Vagina (tissue), 2 donors: ENCODE data around the gene LRRC4C. TPM values are rescaled to one million over a fixed set of nuclear protein-coding genes. Genes with fewer than 3 reads are reported as not detected.

Experiments used
- DNase-seq, 2 donors: peaks; one replicate each; pipeline ENCODE4 v3.0.0-alpha.2; 2017; ENCODE audit errors: extremely low spot score in 2 of 2
- H3K27ac ChIP-seq: fragments of 200-600 bp; sonication (generic); one replicate; pipeline ENCODE4 v1.5.1; 2019
- H3K27me3 ChIP-seq: fragments of 200-600 bp; sonication (generic); one replicate; pipeline ENCODE4 v1.5.1; 2019
- H3K36me3 ChIP-seq, 2 donors: fragments of 200-600 bp; sonication (generic); one replicate each; pipeline ENCODE4 v1.5.1; 2017 to 2019
- H3K4me1 ChIP-seq: fragments of 200-600 bp; sonication (generic); one replicate; pipeline ENCODE4 v1.5.1; 2019
- H3K4me3 ChIP-seq, 2 donors: fragments of 200-600 bp; sonication (generic); 1 replicate in 1 of 2; 2 replicates in 1 of 2; pipeline ENCODE4 v1.5.1; 2016 to 2019
- H3K9me3 ChIP-seq: fragments of 200-600 bp; sonication (generic); one replicate; pipeline ENCODE4 v1.5.1; 2019
- CTCF ChIP-seq, 3 experiments: fragments of 450-650 bp in 2 of 3; fragments of 200-600 bp in 1 of 3; sonication (generic) in 1 of 3; IDR thresholded peaks; one replicate each; pipeline ENCODE4 v1.5.1; 2017 to 2019; ENCODE audit warnings: antibody characterized with exemption in 3 of 3, mild to moderate bottlenecking in 2 of 3, moderate library complexity in 2 of 3
- POLR2A ChIP-seq, 2 donors: fragments of 450-650 bp; IDR thresholded peaks; one replicate each; pipeline ENCODE4 v1.6.1; 2017; ENCODE audit warnings: antibody characterized with exemption in 2 of 2, mild to moderate bottlenecking in 2 of 2, moderate library complexity in 2 of 2
- POLR2AphosphoS5 ChIP-seq, 2 donors: sonication (generic); formaldehyde crosslinking; IDR thresholded peaks; one replicate each; pipeline ENCODE4 v1.9.0; 2017; ENCODE audit warnings: antibody characterized with exemption in 2 of 2, mild to moderate bottlenecking in 2 of 2, low read depth in 1 of 2; ENCODE audit not compliant: insufficient read depth in 1 of 2
- intact Hi-C: fragments of 100-400 bp; cut with DNase I; formaldehyde crosslinking; loops from one replicate; pipeline ENCODE4 v1.15.1; 2023
- total RNA-seq: library from RNA; depleted of rRNA; stranded (reverse); fragments of >200 nt; gene quantifications from one replicate; pipeline ENCODE4 v1.2.3, GENCODE V29; 2016

Gene LRRC4C
- total RNA-seq, 1 donor from 2014 or later, result 5.6 TPM

GRCh38 chr11:40732132-40732531, 727.3 kb downstream of the LRRC4C start:
- H3K4me3 ChIP-seq, result no peak overlapping the region
- H3K27ac ChIP-seq, result no peak overlapping the region
- no peaks in the 10 kb centered on the region for H3K27me3 ChIP-seq
- no peaks in the 10 kb centered on the region for H3K4me1 ChIP-seq
- DNase-seq, result no peak
- no peak for TF ChIP-seq POLR2AphosphoS5 (IDR thresholded peaks at IDR 0.05; ENCODE audit: insufficient read depth in 1 of 2, low read depth in 1 of 2)
- TF ChIP-seq CTCF (IDR thresholded peaks at IDR 0.05), result no peak
- no peak for TF ChIP-seq POLR2A (IDR thresholded peaks at IDR 0.05)
- no peaks in the 10 kb centered on the region for H3K36me3 ChIP-seq
- no peaks in the 10 kb centered on the region for H3K9me3 ChIP-seq
- intact Hi-C loops, result no loop called here

GRCh38 chr11:40722179-40722795, 737.2 kb downstream of the LRRC4C start:
- Histone ChIP-seq H3K27ac (no peak overlapping the region), H3K36me3 (no peaks in the 10 kb centered on the region), H3K9me3 (no peaks in the 10 kb centered on the region), H3K27me3 (no peaks in the 10 kb centered on the region), H3K4me1 (no peaks in the 10 kb centered on the region), H3K4me3 (no peak overlapping the region)
- no peak for DNase-seq
- no peak for TF ChIP-seq CTCF (IDR thresholded peaks at IDR 0.05)
- no peak for TF ChIP-seq POLR2A (IDR thresholded peaks at IDR 0.05)
- TF ChIP-seq POLR2AphosphoS5 (IDR thresholded peaks at IDR 0.05; ENCODE audit: insufficient read depth in 1 of 2, low read depth in 1 of 2), result no peak
- intact Hi-C loops, result no loop called here

- Histone ChIP-seq H3K4me3 (no peak overlapping the region), H3K27ac (no peak overlapping the region), H3K36me3 (no peaks in the 10 kb centered on the region), H3K27me3 (no peaks in the 10 kb centered on the region), H3K9me3 (no peaks in the 10 kb centered on the region), H3K4me1 (no peaks in the 10 kb centered on the region)
- intact Hi-C loops, result no loop called here
- DNase-seq, result no peak
- TF ChIP-seq POLR2AphosphoS5 (IDR thresholded peaks at IDR 0.05; ENCODE audit: insufficient read depth in 1 of 2, low read depth in 1 of 2), result no peak
Measured at GRCh38 chr11:40716344-40717130, 742.9 kb downstream of the LRRC4C start.

- H3K9me3 ChIP-seq, result no peaks in the 10 kb centered on the region
- no peak for TF ChIP-seq POLR2AphosphoS5 (IDR thresholded peaks at IDR 0.05; ENCODE audit: insufficient read depth in 1 of 2, low read depth in 1 of 2)
- no peak for TF ChIP-seq POLR2A (IDR thresholded peaks at IDR 0.05)
- no peak for TF ChIP-seq CTCF (IDR thresholded peaks at IDR 0.05)
- no peaks in the 10 kb centered on the region for H3K36me3 ChIP-seq
- no peak overlapping the region for H3K4me3 ChIP-seq
- no peaks in the 10 kb centered on the region for H3K4me1 ChIP-seq
- intact Hi-C loops, result no loop called here
- H3K27ac ChIP-seq, result no peak overlapping the region
- no peak for DNase-seq
- no peaks in the 10 kb centered on the region for H3K27me3 ChIP-seq
Measured at GRCh38 chr11:40713083-40713482, 746.4 kb downstream of the LRRC4C start.

- no peak for DNase-seq
- H3K36me3 ChIP-seq, result no peaks in the 10 kb centered on the region
- TF ChIP-seq CTCF (IDR thresholded peaks at IDR 0.05), result no peak
- no peak overlapping the region for H3K4me3 ChIP-seq
- no peaks in the 10 kb centered on the region for H3K4me1 ChIP-seq
- intact Hi-C loops, result no loop called here
- H3K9me3 ChIP-seq, result no peaks in the 10 kb centered on the region
- H3K27ac ChIP-seq, result no peak overlapping the region
- no peaks in the 10 kb centered on the region for H3K27me3 ChIP-seq
Measured at GRCh38 chr11:40701027-40701426, 758.4 kb downstream of the LRRC4C start.
